NCI-H146 treated with DMSO at 0.1 percent for 48 hours (cell line): ENCODE results near the gene CAPN15.
"Not testable (repeated sequence)": the region's sequence is repeated elsewhere in the genome, so short reads cannot be mapped to it uniquely, and the experiment has no call there.

Source experiments
- DNase-seq: peaks from one replicate; lab custom pipeline; 2025; ENCODE audit not compliant: unreplicated experiment; lab: John Stamatoyannopoulos, UW

CAPN15 gene

DNA sequence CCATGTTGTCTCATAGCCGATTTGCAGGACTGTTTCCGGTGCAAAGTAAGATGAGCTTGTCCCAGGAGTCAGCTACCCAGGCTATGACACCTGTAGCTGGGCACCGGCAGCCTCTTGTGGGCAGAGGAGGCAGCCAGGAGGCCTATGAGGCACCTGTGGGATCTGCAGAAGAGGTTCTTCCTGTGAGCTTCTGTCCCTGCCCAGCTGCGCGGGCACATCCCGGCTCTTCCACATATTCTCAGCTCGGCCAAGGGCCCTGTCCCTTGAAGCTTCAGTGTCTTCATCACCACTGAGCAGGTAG, 21.3 kb upstream of the CAPN15 start:
- DNase-seq, result no peak

DNA sequence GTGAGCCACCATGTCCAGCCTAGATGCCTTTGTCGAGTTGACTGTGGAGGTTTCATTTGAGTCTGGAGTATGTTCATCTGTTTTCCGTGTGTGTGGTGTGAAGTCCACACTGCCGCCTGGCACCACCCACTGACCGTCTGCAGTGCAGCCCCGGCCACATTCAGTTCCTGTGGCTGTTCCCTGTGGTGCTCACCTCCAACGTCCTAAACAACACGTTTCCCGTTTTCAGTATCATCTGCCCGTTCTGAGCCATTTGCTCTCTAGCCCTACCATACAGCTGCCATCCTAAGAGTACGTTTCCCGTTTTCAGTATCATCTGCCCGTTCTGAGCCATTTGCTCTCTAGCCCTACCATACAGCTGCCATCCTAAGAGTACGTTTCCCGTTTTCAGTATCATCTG, 20.0 kb upstream of the CAPN15 start:
- not testable (repeated sequence) for DNase-seq

DNA sequence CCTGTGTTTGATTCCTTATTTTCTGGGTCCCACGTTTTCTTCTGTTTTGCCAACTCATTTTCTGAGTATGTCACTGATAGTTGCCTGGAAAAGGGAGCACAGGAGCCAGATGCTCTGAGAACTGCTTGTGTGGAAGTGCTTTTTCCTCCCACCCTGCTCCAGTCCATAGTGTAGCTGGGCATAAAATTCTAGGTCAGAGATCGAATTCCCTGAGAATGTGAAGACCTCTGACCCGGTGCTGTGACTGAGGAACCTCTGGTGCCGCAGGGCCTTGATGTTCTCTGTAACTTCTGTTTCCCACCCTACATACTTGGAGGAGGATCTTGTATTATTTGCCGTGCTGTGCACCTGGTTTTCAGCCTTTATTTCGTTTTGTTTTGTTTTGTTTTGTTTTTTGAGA, 19.5 kb upstream of the CAPN15 start:
- no peak for DNase-seq

DNA sequence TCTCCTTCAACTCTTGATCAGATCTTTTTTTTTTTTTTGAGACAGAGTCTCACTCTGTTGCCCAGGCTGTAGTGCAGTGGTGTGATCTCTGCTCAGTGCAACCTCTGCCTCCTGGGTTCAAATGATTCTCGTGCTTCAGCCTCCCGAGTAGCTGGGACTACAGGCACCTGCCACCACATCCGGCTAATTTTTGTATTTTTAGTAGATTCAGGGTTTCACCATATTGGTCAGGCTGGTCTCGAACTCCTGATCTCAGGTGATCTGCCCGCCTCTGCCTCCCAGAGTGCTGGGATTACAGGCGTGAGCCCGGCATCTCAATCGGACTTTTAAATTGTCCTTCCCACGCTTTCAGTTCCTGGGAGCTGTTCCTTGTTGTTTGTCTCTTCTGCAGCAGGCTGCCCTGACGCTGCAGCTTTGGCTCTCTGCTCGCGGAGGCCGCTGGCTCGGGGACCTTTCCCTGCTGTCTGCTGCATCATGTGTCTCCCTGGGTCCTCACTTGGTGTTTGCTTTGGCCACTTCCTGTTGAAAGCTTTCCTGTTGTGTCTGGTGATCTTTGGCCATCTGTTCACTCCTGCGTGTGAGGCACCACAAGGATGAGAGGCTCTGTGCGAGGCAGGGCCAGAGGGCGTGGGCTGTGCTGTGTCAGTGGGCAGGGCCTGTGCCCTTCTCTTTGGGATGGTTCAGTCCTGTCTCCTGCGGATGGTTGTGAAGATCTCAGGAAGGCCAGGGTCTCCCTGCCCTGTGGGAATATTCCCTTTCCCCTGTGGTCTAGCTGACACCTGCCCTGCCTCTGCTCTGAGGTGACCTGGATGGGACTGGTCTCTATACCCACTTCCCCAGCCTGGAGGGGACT, 18.4 kb upstream of the CAPN15 start:
- no peak for DNase-seq

DNA sequence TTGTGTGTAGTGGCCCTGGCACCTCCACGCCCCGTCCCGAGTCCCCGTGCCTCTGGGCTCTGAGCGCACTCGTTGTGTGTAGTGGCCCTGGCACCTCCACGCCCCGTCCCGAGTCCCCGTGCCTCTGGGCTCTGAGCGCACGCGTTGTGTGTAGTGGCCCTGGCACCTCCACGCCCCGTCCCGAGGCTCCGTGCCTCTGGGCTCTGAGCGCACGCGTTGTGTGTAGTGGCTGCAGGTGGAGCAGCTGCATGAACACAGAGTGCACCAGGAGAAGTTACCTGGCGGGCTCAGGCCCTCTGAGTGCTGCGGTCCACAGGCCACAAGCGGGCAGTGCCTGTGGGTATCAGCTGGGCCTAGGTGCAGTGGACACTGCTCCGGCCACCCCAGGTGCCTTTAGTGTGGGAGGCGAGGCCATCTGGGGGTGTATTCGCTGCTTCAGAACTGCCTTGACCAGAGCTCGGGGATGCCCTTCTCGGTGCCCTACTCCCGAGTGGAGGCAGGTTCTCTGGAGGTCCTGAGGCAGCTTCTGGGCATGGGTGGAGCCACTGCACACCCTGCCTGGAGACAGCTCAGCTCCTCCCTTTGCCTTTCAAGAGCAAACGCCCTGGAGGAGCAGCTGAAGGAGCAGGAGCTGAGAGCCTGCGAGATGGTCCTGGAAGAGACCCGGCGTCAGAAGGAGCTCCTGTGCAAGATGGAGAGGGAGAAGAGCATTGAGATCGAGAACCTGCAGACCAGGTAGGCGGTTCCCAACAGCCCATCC, 17.3 kb upstream of the CAPN15 start:
- no peak for DNase-seq

DNA sequence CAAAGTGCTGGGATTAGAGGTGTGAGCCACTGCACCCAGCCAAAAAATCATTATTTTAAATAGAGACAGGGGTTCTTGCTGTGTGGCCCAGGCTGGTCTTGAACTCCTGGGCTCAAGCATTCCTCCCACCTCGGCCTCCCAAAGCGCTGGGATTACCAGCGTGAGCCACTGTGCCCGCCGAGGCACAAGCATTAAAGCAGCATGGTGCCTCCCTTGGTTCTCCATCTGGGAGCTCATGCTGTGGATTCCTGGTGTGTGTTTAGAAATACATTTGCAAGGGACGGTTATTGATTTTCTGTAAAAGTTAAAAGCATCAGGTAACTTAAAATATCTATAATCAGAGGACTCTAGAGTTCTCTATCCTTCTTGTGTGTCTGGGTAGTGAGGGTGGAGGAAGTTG, 14.7 kb upstream of the CAPN15 start:
- no peak for DNase-seq

DNA sequence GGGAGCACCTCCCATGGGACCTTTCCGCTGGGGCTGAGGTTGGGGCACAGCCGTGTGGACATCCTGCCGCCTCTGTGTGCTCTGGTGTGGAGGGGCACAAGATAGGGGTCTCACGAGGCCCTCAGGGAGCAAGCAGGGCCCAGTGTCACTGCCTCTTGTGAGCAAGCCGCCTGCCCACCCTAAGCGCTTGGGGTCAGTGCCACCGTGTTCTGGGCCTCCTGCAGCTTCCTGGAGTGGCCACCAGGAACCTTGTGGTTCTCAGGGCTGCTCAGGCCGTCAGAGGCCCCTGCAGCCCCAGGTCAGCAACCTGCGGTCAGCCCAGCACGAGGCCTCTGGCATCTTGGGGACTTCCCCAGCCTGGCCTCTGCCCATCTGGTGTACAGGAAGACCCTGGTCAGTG, 13.6 kb upstream of the CAPN15 start:
- no peak for DNase-seq

DNA sequence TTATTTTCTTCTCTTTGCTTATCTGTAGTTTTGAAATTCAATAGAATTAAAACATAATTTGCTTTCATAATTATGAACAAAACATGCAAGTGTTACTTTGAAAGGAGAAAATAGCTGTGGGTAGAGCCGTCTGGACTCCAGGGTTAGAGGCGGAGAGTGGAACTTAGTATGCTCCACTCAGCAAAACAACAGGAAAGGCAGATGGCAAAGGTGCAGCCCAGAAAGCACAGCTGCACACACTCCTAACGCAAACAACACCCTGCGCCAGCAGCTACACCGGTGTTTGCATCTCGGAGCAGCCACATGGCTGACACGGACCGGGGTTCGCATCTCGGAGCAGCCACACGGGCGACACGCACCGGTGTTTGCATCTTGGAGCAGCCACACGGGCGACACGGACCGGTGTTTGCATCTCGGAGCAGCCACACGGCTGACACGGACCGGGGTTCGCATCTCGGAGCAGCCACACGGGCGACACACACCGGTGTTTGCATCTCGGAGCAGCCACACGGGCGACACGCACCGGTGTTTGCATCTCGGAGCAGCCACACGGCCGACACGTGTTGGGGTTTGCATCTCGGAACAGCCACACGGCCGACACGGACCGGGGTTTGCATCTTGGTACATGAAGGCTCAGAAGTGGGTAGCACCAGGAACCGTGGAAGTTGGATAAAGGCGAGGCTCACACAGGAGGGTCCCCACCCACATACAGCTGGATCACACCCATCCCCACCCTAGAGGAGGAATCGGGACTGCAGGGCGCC, 12.2 kb upstream of the CAPN15 start:
- DNase-seq, result no peak

DNA sequence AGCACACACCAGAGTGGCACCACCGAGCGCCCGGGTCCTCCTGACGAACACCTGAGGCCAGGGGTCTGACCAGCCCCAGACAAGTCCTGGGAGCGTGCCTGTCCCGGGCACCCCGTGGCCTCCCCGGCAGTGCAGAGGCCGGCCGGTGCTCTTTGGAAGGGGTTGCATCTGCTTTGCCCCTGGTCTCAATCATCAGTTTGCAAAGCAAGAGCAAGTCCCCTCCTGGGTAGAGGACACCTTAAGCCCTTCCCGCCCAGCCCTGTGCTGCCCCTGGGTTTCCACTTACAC, 11.6 kb upstream of the CAPN15 start:
- no peak for DNase-seq

DNA sequence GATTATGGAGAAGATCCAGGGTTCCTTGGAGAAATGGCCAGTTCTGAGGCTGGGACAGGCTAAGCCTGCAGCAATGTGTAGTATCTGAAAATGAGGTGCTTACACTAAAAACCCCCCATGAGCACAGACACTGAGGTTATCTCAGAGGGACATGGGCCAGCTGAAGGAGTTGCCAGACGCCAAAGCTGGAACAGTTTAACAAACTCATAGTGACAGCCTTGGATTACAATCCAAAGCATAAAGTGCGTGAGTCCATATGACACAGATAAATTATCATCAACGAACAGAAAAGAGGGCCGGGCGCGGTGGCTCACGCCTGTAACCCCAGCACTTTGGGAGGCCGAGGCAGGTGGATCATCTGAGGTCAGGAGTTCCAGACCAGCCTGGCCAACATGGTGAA, 11.2 kb upstream of the CAPN15 start:
- DNase-seq, result no peak

DNA sequence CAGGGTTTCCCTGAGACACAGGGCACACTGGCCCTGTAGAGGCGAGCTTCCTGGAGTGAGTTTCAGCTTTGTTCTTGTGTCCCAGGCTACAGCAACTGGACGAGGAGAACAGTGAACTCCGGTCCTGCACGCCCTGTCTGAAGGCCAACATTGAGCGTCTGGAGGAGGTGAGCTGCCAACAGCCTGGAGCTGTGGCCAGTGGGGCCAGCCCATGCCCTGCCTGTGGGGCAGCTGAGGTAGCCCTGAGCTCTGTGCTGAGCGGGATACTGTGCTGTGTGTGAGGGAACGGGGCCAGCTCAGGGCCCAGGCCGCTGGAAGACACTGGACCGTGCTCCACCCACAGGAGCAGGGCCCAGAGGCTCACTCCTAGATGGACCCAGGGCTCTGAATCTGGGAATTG, 8.7 kb upstream of the CAPN15 start:
- no peak for DNase-seq

DNA sequence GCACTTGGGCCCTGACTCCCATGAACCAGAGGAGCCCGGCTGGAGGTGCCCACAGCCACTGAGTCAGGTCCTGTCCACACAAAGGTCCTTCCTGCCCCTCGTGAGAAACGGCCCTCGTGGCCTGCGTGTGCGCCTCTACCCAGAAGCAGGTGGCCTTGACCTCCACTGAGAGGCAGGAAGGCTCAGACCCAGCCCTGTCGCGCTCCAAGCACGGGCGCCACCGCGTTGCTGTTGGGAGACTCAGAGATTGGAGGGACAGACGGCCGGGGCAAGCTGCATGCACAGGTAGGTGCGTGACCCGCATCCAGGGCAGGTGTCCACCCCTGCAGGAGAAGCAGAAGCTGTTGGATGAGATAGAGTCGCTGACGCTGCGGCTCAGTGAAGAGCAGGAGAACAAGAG, 8.1 kb upstream of the CAPN15 start:
- DNase-seq, result no peak

DNA sequence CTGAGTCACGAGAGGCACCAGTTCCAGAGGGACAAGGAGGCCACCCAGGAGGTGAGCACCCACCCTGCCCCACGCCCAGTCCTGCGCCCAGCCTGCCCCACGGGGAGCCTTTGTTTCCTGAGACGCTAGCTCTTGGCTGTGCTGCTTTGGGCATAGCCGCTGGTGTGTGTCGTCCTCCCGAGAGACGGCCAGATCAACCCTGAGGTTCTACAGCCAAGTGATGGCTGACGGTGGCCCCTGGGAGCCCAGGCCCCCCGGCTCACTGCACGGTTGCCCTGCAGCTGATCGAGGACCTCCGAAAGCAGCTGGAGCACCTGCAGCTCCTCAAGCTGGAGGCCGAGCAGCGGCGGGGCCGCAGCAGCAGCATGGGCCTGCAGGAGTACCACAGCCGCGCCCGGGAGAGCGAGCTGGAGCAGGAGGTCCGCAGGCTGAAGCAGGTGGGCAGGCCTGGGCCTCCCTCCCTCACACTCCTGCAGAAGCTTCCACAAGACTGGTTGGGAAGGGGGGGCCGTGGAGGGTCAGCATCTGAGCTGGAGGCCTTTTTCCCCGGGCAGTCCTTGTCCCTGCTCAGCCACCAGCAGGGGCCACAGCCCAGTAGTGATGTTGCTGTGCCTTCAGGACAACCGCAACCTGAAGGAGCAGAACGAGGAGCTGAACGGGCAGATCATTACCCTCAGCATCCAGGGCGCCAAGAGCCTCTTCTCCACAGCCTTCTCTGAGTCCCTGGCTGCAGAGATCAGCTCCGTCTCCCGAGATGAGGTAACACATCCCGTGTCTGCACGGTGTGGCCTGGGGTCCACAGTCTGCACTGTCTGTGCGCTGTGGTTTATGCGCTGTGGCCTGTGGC, 7.4 kb upstream of the CAPN15 start:
- DNase-seq, result no peak

DNA sequence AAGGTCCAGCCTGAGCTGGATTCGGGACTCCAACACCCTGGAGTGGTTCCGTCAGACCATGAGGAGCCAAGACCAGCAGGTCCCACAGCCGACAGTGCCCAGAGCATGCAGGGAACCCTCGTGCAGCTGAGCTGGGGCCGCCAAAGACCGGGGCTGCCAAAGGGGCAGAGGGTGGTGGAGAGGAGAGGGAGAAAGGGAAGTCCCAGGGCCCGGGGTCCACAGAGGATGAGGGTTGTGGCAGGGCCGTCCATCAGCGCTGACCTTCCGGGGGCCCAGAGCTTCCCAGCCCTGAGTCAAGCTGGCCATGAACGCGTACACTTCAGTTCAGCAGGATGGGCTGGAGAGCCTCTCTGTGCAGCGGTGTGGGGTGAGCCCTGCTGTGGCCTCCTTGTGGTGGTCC, 6.7 kb upstream of the CAPN15 start:
- no peak for DNase-seq

DNA sequence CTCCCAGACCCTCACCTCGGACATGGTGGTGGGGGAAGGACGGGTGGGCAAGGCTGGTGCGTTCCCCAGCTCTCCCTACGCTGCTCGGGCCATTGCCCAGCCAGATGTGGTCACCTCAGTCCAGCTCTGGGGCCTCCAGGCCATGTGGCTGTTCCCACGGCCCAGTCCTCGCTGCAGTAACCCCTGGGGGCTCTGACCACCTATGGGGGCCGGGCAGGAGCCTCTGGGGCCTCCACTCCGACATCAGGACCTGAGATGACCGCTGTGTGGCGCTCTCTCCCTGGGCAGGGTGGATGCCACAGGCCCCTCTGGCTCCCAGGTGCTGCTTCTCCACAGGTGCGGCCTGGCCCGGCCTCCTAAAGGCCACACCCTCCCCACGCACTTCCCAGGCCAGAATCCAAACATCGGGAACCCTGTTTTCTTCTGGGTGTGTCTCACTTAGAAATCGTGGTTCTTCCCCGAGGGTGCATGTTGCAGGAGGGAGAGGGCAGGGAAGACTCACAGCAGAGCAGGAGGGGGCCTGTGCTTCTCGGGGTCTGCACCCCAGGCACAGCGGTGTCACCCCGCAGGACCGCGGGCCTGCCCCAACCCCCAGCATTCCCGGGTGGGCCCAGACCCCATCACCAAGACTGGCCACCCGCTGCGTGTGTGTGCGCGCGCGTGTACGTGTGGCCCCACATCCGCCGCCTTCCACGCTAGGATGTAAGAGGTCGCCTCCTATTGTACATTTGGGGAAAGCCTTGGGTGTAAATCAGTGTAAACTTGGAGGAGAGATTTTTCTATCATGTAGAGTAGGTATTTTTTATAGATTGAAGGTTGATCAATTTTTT, 5.9 kb upstream of the CAPN15 start:
- DNase-seq, result no peak

DNA sequence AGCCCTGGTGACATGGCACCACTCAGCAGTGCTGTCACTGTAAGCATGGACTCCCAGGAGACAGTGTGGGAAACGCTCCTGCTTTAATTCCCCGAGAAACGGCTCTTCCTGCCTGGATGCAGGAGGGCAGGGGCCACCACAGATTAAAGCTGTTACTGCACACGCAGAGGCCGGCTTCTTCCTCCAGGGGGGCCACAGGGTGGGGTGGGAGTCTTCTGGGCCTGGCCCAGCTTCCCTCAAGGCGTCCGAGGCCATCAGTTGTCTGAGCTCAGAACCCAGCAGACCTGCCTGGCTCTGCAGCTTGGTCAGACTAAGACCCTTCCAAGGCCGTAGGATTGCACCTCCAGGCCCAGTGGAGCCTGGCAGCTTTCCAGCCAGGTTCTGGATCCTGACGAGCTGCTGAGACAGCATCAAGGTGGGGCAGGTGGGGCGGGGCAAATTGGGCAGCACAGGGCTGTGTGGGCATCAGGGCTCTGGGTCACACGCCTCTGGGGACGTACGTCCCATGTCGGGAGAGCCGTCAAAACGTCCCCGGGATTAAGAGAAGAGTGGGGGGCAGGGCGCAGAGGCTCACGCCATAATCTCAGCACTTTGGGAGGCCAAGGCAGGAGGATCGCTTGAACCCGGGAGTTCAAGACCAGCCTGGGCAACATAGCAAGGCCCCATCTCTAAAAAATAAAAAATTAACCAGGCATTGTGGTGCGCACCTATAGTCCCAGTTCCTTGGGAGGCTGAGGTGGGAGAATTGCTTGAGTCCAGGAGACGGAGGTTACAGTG, 5.0 kb upstream of the CAPN15 start:
- DNase-seq, result no peak

DNA sequence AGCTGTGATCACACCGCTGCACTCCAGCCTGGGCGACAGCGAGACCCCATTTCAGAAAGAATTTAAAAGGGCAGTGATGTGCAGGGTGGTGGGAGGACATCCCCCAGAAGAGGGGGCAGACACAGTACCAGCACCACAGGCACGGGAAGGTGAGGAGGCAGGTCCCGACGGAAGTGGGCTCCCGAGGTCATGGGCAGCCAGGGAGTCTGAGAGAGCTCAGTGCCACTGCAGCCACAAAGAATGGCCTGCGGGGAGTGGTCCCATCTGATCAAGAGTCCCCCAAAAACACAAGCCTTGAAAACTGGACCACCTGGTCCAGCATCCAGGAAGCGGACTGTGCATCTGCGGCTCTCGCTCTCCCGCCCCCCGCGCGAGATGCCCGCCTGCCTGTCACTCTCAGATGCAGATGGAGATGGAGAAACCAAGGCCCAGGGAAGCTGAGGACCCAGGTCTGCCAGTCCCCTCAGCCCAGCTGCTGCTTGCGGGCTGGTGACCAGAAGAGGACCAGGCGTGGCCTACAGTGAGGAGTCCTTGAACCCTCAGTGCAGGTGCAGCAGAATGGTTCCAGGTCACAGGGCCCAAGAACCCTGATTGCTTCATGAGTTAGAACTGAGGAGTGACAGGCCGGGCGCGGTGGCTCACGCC, 4.3 kb upstream of the CAPN15 start:
- DNase-seq, result no peak

DNA sequence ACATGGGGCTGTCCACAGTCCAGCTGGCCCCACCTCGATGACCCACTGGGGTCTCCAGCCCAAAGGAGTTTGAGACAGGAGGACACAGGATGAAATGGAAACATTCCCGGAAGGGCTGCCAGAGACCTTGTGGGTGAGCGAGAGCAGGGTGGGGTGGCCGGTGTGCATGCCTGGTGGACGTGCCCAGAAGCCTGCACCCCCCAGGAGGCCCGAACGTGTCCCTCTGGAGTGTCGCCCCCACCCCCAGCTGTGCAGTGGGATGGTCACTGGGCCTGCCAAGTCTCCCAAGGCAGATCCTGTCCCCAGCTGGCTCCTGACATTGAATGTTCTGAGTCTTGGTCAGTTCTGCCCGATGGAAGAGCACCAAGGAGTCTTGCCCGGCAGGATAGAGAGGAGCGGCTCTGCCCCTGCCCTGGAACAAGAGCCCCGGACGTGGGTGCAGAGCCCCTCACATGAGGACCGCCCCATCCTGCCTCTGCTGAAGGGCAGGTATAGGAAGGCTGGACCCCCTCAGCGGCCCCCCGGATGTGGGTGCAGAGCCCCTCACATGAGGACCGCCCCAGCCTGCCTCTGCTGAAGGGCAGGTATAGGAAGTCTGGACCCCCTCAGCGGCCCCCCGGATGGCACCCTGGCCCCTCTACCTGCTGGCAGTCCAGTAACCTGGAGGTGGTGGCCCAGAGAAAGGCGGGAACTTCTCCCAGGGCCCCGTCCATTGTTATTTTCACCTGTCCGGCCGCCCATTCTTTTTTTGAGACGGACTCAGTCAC, 3.1 kb upstream of the CAPN15 start:
- no peak for DNase-seq
